Epithelial cell of esophagus (primary cell): Measurements from ENCODE around the gene LARP6.
"Not testable (repeated sequence)": the region's sequence is repeated elsewhere in the genome, so short reads cannot be mapped to it uniquely, and the experiment has no call there.

Experiments
- DNase-seq: peaks from one replicate; pipeline ENCODE4 v3.0.0; 2010; ENCODE audit warnings: low read depth
- H3K4me3 ChIP-seq: 2 replicates; pipeline ENCODE4 v1.5.1; 2011; ENCODE audit warnings: mild to moderate bottlenecking, low read length, control low read depth
- TF ChIP-seq, protein P1 (sequence below): IDR thresholded peaks from 2 replicates; pipeline ENCODE4 v1.5.1; 2011; ENCODE audit warnings: low read depth, mild to moderate bottlenecking, low read length, control low read depth, inconsistent platforms; ENCODE audit not compliant: insufficient read depth; ENCODE audit errors: missing control alignments

Gene LARP6

DNA sequence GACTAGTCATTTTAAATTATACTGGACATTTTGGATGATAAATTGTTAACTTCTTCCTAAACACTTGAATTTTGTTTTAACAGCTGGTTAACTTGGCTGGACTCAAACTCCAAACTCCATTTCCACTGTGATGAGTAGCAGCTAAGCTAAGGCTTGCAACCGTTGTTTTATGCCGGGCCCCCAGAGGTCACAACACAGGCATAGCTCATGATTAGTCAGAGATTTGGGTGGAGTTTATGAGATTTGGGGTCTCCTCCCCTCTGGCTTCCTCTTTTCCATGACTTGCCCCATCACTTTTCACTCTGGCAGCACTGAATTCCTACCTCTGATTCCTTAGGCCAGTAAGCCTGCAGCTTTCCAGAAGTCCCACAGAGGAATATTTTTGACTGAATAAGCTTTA, 25.4 kb upstream of the LARP6 start:
- no peak for DNase-seq
- TF ChIP-seq, protein P1, sequence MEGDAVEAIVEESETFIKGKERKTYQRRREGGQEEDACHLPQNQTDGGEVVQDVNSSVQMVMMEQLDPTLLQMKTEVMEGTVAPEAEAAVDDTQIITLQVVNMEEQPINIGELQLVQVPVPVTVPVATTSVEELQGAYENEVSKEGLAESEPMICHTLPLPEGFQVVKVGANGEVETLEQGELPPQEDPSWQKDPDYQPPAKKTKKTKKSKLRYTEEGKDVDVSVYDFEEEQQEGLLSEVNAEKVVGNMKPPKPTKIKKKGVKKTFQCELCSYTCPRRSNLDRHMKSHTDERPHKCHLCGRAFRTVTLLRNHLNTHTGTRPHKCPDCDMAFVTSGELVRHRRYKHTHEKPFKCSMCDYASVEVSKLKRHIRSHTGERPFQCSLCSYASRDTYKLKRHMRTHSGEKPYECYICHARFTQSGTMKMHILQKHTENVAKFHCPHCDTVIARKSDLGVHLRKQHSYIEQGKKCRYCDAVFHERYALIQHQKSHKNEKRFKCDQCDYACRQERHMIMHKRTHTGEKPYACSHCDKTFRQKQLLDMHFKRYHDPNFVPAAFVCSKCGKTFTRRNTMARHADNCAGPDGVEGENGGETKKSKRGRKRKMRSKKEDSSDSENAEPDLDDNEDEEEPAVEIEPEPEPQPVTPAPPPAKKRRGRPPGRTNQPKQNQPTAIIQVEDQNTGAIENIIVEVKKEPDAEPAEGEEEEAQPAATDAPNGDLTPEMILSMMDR: no peak

DNA sequence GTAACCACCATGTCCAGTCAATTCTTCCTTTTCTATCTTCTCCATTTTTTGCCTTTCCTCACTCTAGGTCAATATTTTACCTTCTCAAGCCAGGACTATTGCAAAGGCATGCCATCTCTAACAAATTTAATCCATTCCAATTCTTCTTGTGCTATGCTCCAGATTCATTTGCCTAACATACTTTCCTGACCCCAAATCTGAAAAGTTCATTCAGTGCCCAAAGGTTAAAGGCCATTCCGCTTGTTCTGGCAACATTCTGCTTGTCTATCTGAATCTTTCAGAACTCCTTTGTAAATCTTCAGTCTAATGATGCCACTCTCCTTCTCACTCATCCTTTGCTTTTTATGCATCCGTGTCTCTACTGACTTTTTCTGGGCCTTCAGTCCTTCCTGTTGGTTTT, 22.7 kb upstream of the LARP6 start:
- no peak overlapping the region for H3K4me3 ChIP-seq
- DNase-seq: no peak
- TF ChIP-seq, protein P1: no peak

More for the DNA sequence above, 25.4 kb upstream of the LARP6 start:
- no peak overlapping the region for H3K4me3 ChIP-seq

DNA sequence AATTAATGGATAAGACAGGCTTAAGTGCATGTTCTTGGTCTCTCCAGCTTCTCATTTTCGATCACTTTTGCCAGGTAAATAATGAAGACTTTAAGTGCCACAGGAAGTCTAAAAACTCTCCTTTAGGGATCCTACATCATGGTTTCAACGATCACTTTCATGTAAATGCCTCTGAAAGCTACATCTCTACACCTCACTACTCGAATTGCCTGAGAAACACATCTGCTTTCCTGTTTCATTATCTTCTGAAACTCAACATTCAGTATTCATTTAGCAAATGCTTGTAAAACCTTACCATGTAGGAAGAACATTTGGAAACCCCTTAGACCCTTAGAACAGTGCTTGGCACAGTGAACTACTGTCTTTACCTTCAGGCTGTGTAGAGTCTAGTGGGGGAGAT, 22.1 kb upstream of the LARP6 start:
- TF ChIP-seq, protein P1: no peak
- no peak for DNase-seq
- H3K4me3 ChIP-seq: no peak overlapping the region

DNA sequence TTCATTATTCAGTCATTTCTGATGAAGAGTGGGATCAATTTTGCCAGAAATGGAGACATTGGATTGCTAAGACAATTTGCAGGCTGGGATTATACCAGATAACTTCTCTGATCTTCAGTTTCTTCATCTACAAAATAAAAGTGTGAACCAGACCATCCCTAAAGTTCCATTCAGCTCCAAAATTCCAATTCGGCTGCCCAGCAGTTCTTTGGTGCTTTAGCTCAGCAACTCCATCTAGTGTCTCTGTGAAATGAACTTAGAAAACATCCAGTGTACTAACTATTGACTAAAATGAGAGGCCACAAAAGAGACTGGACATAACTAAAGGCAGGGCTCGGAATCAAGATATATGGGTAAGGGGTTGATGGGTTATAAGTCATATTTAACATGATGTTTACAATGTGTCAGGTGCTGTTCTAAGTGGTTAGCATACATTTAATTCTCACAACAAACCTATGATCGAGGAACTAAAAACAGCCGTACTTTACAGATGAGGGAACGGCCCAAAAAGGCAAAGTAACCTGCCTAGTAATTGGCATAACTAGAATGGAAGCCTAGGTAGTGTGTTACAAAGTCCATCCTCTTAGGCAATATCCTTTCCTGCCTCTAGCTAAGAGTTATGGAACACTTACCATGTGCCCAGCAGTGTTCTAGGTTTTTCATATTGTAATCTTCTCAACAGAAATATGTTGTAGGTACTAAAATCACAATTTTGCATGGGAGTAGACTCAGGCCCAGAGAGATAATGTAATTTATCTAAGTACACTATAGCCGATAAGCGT, 21.2 kb upstream of the LARP6 start:
- TF ChIP-seq, protein P1: peak; percentile 62
- DNase-seq: peak; percentile 29
- H3K4me3 ChIP-seq: no peak overlapping the region

DNA sequence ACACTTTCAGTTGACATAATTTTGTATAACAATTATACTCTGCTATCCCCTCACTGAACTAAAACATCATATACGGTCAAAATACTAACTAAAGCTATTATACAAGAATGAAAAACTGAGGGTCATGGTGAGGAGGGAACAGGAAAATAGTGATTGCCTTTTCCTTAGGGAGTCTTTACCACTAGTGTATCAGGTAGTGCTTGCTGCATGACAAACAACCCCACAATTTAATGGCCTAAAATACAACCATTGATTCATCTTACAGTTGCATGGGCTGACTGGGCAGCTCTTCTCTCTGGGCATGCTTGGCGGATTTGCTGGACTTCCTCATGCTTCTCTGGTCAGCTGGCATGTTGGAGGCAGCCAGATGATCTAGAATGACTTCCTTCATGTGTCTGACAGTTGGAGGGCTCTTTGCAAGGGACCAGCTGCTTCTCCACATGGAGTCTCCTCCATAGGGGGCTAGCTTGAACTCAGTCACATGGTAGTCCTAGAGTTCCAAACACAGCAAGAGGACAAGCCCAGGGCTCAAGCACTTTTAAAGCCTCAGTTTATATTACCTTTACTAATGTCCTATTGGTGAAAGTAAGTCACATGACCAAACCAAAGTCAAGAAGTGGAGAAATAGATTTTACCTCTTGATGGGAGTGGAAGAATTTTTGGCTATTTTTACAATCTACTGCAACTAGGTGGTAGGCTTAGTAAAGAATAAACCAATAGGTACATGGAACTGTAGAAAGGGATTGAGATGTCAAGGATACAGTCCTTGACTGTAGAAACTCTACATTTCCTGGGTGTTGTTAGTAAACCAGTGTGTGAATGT, 19.5 kb upstream of the LARP6 start:
- DNase-seq: no peak
- H3K4me3 ChIP-seq: no peak overlapping the region
- TF ChIP-seq, protein P1: no peak

DNA sequence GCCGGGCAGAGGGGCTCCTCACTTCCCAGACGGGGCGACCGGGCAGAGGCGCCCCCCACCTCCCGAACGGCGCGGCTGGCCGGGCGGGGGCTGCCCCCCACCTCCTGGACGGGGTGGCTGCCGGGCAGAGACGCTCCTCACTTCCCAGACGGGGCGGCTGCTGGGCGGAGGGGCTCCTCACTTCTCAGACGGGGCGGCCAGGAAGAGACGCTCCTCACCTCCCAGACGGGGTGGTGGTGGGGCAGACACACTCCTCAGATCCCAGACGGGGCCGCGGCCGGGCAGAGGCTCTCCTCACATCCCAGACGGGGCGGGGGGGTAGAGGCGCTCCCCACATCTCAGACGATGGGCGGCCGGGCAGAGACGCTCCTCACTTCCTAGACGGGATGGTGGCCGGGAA, 17.5 kb upstream of the LARP6 start:
- not testable (repeated sequence) for H3K4me3 ChIP-seq, DNase-seq

DNA sequence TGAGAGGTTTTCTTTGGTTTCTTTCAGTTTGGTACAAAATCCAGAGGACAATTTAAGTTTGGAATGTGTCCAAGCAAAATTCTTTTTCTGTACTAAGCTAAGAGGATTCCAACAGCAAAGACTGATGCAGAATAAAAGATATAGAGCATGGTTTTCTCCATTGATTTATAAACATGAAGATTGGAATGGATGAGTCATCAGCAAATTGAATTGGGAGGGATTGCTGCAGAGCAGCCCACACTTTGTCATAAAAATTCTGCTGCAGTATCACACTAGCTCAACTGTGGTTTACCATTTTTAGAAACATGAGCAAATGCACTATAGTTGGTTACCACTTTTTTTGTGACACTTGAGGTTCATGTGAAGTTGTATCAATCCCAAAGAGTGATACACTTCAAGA, 16.1 kb upstream of the LARP6 start:
- TF ChIP-seq, protein P1: no peak
- no peak overlapping the region for H3K4me3 ChIP-seq
- DNase-seq: no peak
